ENCODE data around the gene ADAM19. TPM values are rescaled to one million over a fixed set of nuclear protein-coding genes. Genes with fewer than 3 reads are reported as not detected.

ADAM19 gene
- total RNA-seq, 1 donor from 2014 or later, result 9.1 TPM

DNA sequence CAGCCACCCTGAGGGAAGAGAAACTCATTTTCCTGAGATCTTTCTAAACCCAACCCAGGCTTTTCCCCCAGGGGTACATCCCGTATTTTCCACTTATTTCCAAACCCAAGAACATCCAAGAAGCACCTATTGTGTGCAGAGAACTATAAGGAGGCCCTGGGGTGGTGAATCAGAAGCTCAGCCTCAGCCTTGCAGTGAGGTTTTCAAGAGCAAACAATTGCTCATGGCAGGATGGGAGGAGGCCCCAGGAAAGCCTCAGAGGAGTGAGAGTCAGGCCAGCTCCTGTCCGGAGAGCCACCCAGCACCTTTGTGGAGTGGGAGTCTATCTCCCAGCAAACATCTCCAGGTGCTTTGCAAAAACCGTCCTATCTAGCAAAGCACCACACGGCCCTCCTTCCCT lies 96.4 kb downstream of the ADAM19 start:
- TF ChIP-seq, protein P1, sequence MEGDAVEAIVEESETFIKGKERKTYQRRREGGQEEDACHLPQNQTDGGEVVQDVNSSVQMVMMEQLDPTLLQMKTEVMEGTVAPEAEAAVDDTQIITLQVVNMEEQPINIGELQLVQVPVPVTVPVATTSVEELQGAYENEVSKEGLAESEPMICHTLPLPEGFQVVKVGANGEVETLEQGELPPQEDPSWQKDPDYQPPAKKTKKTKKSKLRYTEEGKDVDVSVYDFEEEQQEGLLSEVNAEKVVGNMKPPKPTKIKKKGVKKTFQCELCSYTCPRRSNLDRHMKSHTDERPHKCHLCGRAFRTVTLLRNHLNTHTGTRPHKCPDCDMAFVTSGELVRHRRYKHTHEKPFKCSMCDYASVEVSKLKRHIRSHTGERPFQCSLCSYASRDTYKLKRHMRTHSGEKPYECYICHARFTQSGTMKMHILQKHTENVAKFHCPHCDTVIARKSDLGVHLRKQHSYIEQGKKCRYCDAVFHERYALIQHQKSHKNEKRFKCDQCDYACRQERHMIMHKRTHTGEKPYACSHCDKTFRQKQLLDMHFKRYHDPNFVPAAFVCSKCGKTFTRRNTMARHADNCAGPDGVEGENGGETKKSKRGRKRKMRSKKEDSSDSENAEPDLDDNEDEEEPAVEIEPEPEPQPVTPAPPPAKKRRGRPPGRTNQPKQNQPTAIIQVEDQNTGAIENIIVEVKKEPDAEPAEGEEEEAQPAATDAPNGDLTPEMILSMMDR (conservative IDR thresholded peaks at IDR 0.05), result no peak
- DNase-seq (ENCODE audit: low read depth, low spot score), result no peak
- H3K27me3 Mint-ChIP-seq (ENCODE audit: low read depth), result no peaks in the 10 kb centered on the region
- H3K27ac Mint-ChIP-seq (ENCODE audit: unreplicated experiment), result no peak overlapping the region
- H3K4me1 Mint-ChIP-seq, result peaks cover 5% of the 10 kb centered on the region
- H3K4me3 Mint-ChIP-seq, result no peak overlapping the region
- H3K9me3 Mint-ChIP-seq, result peaks cover 3% of the 10 kb centered on the region
- H3K36me3 Mint-ChIP-seq (ENCODE audit: low read depth), result peaks cover 8% of the 10 kb centered on the region

DNA sequence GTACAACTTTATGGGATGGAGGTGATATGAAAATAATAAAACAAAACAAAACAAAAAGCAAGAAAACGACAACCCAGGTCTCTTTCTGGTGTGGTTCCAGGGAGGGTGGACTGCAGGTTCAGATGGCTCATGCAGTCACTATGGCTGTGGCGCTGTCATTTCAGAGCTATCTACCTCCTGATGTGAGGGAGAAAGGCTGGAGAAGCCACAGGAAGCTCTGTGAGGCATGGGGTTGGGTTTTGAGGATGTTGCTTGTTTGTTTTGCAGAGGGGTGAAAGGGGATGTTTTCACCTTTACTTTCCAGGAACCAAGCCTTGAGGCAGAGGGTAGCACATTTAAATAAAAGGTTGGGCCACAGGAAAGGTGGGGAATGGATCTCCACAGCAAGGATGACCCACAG lies 96.8 kb downstream of the ADAM19 start:
- Mint-ChIP-seq H3K9me3 (peaks cover 3% of the 10 kb centered on the region), H3K36me3 (ENCODE audit: low read depth) (peaks cover 8% of the 10 kb centered on the region), H3K4me3 (no peak overlapping the region), H3K27ac (ENCODE audit: unreplicated experiment) (no peak overlapping the region), H3K27me3 (ENCODE audit: low read depth) (no peaks in the 10 kb centered on the region), H3K4me1 (peaks cover 5% of the 10 kb centered on the region)
- TF ChIP-seq, protein P1 (conservative IDR thresholded peaks at IDR 0.05), result no peak
- DNase-seq (ENCODE audit: low read depth, low spot score), result no peak

DNA sequence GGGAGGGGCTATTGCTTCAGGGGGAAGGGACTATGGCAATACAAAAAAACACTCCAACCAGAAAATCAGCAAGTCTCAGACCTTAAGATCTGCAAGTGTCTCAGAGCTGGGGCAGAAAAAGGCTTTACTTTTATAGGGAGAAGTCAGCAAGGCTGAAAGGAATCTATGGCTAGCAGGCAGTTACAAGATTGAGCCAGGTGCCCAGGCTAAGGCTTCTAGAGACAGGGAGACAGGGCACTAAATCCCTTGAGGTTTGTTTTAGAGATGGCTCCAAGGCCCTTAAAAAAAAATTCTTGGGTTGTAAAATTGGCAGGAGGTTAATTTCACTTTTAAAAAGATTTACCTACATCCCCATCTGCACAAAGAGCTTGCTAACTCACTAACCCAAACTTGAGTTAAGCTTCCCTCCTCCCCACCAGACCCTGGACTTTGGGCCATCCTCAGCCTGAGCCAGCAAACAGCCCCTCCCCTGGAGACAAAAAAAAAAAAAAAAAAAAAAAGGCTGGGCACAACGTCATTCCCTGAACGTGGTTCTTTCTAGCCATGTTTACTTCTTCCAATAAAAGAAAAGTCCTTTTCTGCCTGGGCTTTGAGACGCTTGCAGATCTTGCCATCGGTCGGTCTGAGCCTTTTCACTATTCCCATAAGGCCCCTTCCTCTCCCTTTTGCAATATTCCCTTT lies 97.6 kb downstream of the ADAM19 start:
- no peaks in the 10 kb centered on the region for H3K27me3 Mint-ChIP-seq (ENCODE audit: low read depth)

DNA sequence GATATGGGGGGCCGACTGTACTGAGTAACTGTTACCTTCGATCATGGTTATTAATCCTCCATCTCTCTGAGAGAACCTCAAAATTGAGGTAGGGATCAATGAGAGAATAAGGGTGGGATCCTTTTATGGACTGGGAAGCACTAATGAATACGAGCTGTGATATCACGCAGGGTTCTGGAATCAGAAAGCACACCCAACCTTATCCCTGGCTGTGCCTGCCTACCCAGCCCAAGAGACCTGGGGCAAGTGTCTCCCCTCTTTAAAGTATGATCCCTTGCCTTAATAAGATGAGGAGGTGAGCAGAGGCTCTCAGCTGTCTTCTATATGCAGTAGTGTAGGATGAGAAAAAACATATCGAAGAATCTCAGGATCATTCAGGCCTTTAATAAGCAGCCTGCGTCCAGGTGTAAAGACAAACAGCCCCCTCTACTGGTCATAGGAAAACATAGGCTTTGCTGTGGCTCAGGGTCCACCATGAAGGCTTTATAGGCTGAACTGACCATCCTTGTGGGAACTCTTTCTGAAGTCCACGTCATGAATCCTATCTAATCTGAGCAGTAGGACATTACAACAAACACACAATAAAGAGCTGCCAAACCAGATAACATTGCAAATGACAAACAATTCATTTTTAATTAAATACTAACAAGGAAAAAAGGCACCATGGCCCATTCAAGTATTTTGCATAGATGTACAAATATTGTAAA lies 98.7 kb downstream of the ADAM19 start:
- TF ChIP-seq, protein P1 (conservative IDR thresholded peaks at IDR 0.05), result peak; percentile 85
- Mint-ChIP-seq H3K27ac (ENCODE audit: unreplicated experiment) (no peak overlapping the region), H3K4me1 (peaks cover 5% of the 10 kb centered on the region), H3K4me3 (no peak overlapping the region), H3K36me3 (ENCODE audit: low read depth) (peaks cover 3% of the 10 kb centered on the region), H3K9me3 (no peaks in the 10 kb centered on the region), H3K27me3 (ENCODE audit: low read depth) (no peaks in the 10 kb centered on the region)
- DNase-seq (ENCODE audit: low read depth, low spot score), result peak; percentile 31

More for the DNA sequence above, 97.6 kb downstream of the ADAM19 start:
- DNase-seq (ENCODE audit: low read depth, low spot score), result no peak
- Mint-ChIP-seq H3K27ac (ENCODE audit: unreplicated experiment) (no peak overlapping the region), H3K4me3 (no peak overlapping the region), H3K9me3 (peaks cover 3% of the 10 kb centered on the region), H3K4me1 (peaks cover 5% of the 10 kb centered on the region), H3K36me3 (ENCODE audit: low read depth) (peaks cover 8% of the 10 kb centered on the region)
- TF ChIP-seq, protein P1 (conservative IDR thresholded peaks at IDR 0.05), result no peak

DNA sequence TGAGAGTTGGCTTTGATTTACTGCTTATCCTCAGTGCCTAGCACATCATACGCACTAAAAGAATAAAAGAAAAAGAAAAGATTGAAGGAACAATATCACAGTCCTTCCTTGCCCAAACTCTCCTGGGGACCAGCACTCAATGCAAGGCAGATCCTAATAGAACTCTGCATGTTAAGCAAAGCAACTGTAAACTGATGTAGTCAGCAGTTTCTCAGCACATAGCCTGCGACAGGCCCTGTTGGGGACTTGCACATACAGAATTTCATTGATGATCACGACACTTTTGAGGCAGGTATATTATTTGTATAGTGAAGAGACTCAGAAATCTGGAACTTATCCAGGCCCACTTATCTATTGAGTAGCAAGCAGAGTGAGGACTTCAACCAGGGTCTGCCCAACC lies 100.1 kb downstream of the ADAM19 start:
- TF ChIP-seq, protein P1 (conservative IDR thresholded peaks at IDR 0.05), result no peak
- H3K27me3 Mint-ChIP-seq (ENCODE audit: low read depth), result no peaks in the 10 kb centered on the region
- no peak for DNase-seq (ENCODE audit: low read depth, low spot score)
- peaks cover 5% of the 10 kb centered on the region for H3K4me1 Mint-ChIP-seq
- no peaks in the 10 kb centered on the region for H3K9me3 Mint-ChIP-seq
- no peak overlapping the region for H3K27ac Mint-ChIP-seq (ENCODE audit: unreplicated experiment)
- peaks cover 3% of the 10 kb centered on the region for H3K36me3 Mint-ChIP-seq (ENCODE audit: low read depth)
- H3K4me3 Mint-ChIP-seq, result no peak overlapping the region

Measured in neural crest cell (in vitro differentiated cells).